ENCODE data around the gene GMPPA. TPM values are rescaled to one million over a fixed set of nuclear protein-coding genes. Genes with fewer than 3 reads are reported as not detected.
A peak's percentile ranks its signal among the peaks of the same experiment; 100 is the strongest.

The GMPPA gene
- total and polyA plus RNA-seq, 9 of the 15 experiments (the other 6 are each of a cell fraction or from before 2014, with no cell fraction given), result 7.0 to 101 (median 66.7) TPM

DNA sequence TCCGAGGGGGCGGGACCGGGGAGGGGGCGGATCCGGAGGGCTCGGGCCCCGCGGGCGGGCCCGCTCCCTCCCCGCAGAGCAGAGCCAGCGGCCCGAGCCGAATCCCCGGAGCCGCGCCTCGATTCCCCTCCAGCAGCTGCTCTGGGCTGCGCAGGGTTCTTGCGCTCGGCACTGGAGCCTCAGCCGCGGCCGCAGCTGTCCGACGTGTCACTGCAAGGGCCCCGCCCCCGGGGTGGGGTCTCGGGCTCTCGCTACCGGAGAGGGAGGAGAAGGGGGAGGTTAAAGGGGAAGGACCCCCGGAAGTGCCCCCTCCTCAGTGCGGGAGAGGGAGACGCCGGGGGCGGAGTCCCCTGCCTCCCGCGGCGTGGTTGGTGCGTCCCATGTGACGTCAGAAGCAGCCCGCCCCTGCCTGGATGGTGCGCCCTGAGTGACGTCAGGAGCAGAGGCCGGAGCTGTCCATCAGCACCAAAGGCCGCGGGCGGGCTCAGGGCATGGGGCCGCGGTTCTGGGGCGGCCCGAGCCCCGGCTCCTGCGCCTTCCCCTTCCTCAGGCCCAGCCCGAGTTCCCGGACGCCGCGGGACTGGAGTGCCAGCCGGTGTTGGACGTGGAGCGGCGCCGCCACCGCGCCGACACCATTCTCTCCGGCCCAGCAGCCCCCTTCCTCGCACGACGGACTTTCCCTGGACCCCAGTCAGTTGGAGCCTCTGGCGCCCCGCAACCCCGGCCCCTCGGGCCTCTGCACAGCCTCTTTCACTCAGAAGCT lies 45.1 kb downstream of the GMPPA start, which contains the start of the genes CHPF and TMEM198 (continued):
- no peak for TF ChIP-seq CHD7 (IDR thresholded peaks at IDR 0.05; ENCODE audit: low read depth, low read length)
- TF ChIP-seq DACH1 (IDR thresholded peaks at IDR 0.05; ENCODE audit: partially characterized antibody), result no peak
- no peak for TF ChIP-seq BCOR (IDR thresholded peaks at IDR 0.05)
- no peak for TF ChIP-seq ELF4 (CRISPR knock-in tag; IDR thresholded peaks at IDR 0.05)
- no peak for TF ChIP-seq SOX6 (IDR thresholded peaks at IDR 0.05)
- TF ChIP-seq ZBTB12 (CRISPR knock-in tag; IDR thresholded peaks at IDR 0.05), result peak; percentile 91
- peak; percentile 98 for TF ChIP-seq CREM (IDR thresholded peaks at IDR 0.05; ENCODE audit: low read depth)
- TF ChIP-seq XRCC5 (IDR thresholded peaks at IDR 0.05; ENCODE audit: low read depth, low read length), result no peak
- no peak for TF ChIP-seq BRF1 (IDR thresholded peaks at IDR 0.05; ENCODE audit: borderline replicate concordance, extremely low read depth, insufficient read length)
- TF ChIP-seq, protein P1, sequence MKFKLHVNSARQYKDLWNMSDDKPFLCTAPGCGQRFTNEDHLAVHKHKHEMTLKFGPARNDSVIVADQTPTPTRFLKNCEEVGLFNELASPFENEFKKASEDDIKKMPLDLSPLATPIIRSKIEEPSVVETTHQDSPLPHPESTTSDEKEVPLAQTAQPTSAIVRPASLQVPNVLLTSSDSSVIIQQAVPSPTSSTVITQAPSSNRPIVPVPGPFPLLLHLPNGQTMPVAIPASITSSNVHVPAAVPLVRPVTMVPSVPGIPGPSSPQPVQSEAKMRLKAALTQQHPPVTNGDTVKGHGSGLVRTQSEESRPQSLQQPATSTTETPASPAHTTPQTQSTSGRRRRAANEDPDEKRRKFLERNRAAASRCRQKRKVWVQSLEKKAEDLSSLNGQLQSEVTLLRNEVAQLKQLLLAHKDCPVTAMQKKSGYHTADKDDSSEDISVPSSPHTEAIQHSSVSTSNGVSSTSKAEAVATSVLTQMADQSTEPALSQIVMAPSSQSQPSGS (CRISPR knock-in tag; IDR thresholded peaks at IDR 0.05), result peak; percentile 63; the same call in 1 of the 2 replicates
- TF ChIP-seq CHAMP1 (IDR thresholded peaks at IDR 0.05), result no peak
- TF ChIP-seq MAFK (IDR thresholded peaks at IDR 0.05; ENCODE audit: low read length), result no peak

Data from K562 (cell line).